ENCODE measurements around the gene GDA.

The GDA gene

DNA sequence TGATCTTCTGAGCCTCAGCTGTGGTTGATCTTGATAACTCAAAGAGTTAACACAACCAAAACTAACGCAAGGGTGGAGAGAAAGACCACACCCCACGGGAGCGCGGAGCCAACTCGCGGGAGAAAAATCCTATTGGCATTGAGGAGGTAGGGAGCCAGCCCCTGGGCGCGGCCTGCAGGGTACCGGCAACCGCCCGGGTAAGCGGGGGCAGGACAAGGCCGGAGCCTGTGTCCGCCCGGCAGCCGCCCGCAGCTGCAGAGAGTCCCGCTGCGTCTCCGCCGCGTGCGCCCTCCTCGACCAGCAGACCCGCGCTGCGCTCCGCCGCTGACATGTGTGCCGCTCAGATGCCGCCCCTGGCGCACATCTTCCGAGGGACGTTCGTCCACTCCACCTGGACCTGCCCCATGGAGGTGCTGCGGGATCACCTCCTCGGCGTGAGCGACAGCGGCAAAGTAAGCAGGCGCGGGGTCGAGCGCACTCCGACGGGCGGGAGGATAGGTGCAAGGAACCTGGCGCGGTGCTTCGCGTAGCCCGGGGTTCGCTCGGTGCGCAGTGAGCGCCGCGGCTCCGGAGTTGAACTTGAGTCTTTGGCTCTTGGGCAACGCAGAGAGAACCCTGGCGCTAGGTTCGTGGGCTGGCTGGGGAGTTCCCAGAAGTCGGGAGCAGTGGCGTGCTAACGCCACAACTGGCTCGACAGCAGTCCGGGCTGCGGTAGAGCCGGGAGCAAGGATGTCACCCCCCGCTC, at the start of gene GDA:
TSS of gene GDA (plus strand) at position 210 of the 745 bp plus-strand sequence. CDS start at position 330, 120 bp downstream.
- FAIRE-seq: no peak

DNA sequence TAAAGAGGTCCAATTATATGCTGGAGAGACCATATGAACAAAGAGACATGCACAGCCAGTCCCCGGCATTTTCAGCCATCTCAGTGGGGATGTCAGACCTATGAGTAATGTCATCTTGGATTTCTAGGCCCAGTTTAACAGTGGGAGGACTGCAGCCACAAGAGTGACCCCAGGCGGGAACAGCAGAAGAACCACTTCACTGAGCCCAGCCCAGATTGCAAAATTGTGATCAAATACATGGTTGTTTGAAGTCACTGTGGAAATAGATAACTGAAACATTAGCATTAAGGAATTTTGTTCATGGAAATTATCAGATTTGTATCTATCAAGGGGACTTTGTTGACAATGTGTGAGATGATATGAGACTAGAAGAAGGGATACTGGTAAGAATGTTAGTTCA, 46.7 kb upstream of the GDA start:
- no peak for FAIRE-seq

DNA sequence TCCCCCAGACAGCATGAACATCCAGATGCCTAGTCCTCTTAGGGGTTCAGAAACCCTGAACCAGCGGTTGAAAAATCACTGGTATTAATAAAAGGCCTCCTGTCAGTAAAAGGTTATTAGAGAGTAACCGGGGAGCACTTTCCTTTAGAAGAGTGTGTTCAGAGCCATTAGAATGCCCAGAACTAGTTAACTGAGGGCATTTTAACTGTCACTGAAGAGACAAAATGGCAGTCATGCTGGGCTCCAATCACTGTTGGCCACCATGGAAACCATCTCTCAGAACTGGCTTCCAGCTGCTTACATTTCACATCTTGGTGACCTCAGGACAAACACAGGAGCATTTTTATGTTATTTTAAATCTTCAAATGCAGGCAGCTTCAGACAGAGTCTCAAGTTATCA, 36.2 kb upstream of the GDA start:
- no peak for FAIRE-seq

DNA sequence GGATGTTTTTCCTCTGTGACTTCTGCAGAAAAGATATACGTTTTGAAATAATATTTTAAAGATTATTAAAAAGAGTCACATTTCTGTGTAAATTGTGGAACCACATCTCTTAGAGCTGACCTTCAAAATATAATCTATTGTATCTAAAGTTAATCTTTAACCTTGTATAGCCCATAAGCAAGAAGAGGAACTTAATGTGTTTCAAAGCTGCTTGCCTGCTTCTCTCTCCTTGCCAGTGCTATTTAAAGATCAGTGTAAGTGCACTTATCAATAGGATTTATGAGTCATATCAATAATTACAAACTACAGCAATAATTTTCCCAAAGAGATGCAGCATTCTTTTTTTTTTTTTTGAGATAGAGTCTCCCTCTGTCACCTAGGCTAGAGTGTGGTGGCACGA, 29.4 kb upstream of the GDA start:
- FAIRE-seq: no peak

DNA sequence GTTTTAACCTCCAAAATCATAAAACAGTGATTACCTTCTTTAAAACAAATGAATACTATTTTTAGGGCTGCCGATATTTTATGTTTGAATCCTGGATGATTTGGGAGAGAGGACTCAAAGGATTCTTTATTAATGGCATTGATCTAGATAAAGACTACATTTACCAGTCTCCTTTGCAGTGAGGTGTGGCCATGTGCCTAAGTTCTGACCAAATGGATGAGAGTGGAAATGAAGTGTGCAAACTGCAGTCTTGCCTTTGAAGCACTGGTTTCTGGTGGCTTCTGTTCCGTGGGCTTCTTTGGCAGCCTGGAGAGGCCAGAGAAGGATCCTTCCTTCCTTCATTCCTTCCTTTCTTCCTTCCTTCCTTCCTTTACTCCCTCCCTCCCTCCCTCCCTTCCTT, 24.3 kb upstream of the GDA start:
- FAIRE-seq: no peak

DNA sequence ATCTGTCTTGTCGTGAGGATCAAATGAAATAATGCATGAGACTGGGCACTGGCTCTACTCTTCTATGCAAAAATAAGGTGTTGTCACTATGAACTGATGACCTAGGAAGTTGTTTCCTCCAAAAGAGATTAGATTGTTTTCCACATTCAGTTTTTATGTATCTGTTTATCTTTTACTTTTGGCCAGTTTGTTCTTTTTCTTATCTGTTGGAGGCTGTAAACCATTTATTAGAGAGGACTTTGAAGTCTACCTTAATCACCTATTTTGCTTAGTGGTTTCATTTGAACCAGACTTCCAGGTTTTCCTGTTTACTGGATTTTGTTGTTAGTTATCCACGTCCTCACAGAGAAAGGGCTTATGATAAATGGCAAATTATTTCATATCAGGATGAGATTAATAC, 21.5 kb upstream of the GDA start:
- FAIRE-seq: no peak

DNA sequence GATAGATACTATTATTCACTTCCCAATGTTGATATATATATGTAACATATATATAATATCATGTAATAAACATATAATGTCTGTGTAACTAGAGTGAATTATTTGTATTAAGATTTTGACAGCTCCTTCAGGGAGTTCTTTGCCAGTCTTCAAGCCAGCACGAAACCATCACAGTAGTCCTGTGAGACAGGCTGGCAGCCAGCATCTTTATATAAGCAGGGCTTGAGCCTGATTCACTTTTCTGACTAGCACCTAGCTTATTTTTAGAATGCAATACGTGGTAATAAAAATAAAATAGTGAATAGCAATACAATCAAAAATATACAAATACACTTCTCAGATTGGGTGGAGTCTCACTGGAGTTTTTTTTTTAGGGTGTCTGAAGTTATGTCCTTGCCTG, 20.7 kb upstream of the GDA start:
- FAIRE-seq: no peak

DNA sequence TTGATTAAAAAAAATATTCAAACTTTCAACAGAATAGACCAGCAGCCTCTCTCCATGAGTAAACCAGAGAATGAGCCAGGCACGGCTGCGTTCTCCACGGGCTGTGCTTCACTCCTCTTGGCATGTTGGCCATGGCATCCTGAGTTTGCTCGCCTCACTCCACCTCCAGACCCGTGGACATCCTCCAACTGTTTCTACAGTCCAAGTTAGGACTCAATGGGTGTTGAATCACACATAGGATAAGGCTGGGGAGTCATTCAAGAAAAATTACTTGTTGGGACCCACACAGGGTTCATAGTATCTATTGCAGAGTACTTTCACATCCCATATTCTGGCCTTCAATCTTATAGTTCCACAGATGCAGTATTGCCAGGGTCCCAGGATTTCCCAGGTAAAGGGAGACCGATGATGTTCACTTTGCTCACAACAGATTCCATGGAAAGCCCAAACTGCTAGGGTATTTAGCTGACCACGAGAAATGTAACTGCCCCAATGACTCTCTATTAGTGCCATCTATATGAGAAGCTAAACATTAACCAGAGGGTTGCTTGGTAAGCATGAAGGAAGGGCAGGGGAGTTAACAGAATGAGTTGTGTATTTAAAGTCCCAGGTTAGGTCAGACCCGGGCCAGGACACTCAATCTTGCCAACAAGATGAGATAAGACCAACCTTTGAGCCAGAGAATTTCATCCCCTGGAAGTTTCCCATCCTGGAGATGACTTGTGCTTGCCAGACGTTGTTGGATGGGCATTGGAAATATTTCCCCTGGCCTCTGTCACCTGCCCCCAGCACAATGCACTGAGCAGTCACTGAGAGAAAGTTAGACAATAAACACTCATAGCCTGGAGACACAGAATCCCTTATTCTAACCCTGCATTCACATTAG, 19.7 kb upstream of the GDA start:
- FAIRE-seq: no peak

DNA sequence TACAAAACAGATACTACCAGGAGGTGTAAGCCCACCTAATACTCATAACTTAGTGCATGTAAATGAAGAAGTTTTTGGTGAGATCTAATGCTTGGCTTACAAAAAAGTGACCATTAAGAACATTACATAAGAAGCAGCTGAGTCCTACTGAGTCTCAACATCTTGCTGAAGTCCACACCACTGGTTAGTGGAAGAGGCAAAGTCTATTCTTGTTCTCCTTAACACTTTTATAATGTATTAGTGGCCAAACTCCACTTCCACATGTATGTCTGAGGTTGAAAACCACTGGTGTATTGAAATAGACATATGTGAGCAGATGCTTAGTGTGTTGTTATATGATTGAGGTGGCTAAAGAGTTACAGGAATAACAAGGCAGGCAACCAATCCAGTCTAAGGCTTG, 18.9 kb upstream of the GDA start:
- FAIRE-seq: no peak

DNA sequence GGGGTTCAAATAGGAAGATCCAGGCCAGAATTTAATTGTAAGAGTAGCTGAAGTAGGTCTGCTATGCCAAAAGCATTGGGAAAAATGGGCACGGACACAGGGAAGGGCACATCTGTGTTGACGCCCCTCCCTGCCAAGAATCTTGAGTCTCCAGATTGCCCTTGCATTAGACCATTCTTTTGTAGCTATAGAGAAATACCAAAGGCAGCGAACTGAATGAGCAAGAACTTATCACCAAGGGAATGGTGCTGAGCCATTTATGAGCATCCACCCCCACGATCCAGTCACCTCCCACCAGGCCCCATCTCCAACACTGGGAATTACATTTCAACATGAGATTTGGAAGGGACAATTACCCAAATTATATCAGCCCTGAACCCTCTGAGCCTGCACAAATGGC, 18.0 kb upstream of the GDA start:
- no peak for FAIRE-seq

DNA sequence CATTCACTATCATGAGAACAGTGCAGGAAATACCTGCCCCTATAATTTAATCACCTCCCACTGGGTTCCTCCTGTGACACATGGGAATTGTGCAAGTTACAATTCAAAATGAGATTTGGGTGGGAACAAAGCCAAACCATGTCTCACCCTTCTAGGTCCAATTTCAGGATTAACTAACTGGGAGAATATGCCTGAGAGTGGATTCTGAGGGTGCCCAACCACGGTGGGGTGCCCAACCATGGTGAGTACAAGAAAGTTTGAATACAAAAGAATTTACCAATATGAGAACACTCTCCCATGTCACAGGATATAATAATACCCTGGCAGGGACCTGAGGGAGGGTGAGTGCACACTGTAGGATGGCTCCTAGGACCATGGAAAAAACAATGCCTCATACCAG, 17.2 kb upstream of the GDA start:
- no peak for FAIRE-seq

DNA sequence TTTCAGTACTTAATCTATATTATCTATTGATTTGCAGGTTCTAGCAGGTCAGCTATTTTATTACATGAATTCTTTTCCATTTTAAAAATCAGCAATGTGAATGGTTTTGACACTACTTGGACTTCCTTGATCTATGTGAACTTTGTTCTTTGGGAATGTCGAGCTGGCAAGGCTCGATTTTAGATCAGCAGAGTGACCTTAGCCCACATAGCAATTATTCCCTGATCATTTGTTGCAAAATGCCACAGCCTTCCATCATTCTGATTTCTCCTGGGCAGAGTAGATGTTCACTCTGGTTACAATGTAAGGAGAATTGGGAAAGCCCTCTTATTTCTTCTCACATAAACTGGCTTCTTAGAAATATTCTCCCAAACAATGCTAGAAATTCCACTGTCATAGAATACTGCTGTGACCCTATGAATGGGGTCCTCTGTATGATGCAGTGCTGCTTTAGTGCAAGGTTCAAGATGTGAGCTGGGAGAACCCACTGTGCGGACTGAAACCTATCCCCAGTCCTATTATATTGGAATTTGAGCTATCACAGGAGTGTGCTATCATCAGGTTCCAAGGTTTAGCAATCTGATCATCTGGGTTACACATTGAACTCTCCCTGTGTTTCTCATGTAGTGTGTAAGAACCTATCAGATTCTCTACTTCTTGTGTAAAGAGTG, 15.7 kb upstream of the GDA start:
- no peak for FAIRE-seq

DNA sequence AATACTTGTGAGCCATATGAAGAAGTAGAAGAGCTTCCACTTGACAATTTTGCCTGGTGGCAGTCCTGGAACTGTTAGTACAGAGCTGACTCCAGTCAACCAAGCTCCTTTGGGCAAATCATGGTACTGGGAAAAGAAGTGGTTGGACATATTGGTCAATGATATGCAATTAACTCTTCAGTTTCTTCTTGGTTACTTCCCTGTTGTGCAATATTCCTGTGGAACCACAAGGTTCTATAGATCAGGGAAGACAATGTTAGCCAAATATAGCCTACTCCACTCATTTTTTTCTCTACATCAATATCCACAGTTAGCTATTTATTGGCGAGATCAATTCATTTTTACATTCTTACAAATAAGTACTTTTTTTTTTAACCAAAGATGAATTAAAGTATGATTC, 14.4 kb upstream of the GDA start:
- no peak for FAIRE-seq

DNA sequence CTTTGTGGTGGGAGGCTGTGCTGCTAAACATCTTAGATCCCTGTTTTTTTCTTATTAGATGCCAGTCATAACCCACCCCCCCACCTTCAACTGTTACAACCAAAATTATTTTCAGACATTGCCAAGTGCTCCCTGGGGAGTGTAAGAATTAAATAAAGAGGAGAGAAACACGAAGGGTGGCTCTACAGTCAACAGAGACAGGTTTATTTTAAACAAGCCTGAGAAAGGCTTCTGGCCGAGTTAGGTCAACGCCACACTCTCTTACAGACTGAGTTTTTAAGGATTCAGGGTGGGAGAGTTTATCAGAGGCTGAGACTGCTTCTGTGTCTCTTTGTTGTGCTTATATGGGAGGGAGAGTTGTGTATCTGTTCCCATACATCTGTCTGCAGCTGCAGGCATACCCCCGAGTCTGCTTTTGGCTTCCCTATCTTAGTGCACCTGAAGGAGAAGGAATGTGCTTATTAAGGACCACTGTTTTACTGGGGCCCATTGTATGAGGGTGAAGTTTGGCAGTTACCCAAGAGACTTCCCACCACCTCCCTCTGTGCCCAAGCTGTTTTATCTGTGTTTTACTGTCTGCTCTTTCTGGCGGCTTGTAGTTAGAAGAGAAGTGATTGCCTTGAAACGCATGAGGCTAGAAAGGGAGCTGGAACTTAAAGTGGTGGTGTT, 11.4 kb upstream of the GDA start:
- no peak for FAIRE-seq

DNA sequence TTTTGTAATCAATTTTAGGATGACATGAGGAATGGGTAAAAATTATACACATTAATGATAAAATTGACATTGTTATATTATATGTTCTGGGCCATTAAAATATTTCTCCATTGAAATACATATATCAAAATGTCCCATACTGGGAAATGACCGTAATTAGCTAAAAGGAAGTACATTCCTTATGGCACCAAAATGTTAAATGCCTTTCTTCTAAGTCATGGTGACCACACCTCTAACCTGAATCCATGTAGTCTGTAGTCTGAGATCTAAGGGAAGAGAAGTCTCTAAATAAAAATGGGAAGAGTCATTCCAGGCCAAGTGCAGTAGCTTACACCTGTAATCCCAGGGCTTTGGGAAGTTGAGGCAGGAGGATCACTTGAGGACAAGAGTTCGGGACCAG, 10.0 kb upstream of the GDA start:
- FAIRE-seq: no peak

DNA sequence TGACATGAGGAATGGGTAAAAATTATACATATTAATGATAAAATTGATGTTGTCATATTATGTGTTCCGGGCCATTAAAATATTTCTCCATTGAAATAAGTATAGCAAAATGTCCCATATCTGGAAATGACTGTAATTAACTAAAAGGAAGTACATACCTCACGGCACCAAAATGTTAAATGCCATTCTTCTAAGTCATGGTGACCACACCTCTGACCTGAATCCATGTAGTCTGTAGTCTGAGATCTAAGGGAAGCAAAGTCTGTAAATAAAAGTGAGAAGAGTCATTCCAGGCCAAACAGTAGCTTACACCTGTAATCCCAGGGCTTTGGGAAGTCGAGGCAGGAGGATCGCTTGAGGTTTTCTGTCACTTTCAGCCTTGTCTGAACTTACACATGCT, 8.7 kb upstream of the GDA start:
- FAIRE-seq: no peak

DNA sequence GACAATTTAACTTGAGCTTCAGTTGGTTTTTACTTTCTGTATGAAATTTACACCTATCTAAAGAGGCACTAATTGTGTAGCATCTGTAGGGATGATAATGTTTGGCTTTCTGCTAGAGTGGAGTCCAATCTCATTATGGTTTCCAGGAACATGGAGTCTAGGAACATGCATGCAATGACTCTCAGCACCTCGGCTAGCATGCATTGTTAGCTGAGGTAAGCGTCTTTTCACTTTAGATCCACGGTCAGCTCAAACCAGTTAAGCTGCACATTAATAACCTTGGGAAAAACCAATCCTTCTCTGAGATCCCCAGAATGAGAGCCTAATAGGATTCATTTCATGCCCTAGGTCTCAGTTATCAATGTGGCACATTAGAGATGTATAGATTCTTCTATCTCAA, 7.8 kb upstream of the GDA start:
- no peak for FAIRE-seq

DNA sequence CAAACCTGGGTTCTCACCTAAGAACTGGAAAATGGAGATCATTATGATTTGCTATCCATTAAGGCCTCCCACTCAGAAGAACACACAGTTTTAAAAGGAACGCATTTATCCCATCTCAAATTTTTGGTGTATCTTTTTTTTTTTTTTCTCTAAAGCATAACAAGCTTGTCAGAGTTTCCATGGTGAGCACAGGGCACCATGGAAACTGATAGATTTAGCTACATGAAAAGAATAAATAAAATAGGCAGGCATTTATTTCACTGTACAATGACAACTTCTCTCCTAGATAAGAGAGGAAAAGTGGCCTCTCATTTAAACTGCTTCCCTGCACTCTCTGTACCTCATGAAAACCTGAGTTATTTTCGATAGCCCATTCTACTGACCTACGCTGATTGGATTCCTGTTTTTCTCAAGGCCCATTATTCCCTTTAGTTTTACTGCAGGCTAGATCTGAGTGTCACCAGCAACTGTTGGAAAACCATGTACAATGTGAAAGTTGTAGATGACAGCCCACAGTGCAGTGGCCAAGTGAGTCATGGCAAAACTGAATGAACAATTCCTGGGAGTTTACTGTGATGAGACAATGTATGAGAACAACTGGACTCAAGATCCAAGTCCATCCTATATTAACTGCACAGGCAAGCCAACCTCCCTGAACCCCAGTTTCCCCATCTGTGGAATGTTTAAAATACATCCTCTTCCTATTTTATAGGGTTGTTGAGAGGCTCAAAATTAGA, 4.3 kb upstream of the GDA start:
- no peak for FAIRE-seq

DNA sequence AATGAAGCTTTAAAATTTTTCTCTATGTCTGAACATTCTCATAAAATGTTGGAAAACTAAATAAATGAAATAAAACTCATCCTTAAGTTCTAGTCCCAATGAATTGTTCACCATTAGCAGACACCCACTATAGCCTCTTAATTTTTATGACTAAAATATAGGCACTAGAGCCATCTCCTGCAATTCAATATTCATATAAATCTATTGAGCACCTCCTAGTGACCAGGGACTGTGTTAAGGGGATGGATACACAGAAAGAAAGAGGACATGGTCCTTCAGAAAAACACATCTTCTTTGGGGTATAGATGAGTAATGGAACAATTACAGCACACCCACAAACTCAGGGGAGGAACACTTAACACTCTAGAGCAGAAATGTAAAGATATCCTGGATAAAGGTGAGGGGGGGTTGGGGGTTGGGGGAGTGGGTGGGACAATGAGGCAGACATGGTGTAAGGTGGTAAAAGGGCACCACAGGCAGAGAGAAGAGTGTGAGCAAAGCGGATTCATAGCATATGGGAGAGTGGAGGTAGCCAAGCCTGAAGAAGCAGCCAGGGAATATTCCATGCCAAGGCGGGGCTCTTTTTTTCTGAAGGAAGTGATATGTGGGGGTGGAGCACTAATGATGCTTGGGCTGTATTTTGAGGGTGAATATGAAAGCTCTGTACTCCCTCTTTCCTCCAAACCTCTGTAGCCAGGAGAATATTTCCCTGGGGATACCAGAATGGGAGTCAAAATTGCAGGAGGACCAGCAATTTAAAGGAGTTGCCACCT, 3.3 kb upstream of the GDA start:
- FAIRE-seq: no peak

DNA sequence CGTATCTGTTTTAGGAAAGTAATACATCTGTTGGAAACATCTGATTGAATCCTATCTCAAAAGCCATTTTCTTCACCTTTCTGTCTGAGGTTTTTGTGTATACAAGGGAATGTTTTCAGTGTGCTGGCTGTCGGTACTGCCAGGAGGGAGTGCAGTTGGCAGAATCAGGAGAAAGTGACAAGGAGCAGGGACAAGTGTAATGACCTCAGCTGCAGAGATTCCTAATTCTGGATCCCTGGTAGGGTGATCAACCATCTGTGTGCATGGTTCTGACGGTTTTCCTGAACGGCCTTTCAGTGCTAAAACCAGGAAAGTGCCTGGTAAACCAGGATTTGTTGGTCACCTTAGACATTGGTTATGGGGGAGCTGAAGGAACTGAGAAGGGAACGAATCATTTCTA, 1.6 kb upstream of the GDA start:
- FAIRE-seq: no peak

DNA sequence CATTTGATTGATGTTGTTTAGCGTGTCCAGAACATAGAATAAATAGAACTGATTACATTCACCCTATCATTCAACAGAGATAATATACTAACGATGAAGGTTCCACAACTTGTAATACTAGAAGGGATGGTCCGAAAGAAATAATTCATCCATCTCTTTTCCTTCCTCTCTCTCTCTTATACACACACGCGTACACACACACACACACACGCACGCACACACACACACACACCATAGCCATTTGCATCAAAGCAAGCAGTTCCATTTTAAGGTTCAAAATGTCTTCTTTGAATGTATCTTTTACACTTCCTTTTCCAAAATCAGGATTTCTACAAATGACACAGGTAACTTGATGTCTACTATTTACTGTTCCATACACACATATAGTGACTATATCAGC, 887 bp downstream of the GDA start:
- no peak for FAIRE-seq

DNA sequence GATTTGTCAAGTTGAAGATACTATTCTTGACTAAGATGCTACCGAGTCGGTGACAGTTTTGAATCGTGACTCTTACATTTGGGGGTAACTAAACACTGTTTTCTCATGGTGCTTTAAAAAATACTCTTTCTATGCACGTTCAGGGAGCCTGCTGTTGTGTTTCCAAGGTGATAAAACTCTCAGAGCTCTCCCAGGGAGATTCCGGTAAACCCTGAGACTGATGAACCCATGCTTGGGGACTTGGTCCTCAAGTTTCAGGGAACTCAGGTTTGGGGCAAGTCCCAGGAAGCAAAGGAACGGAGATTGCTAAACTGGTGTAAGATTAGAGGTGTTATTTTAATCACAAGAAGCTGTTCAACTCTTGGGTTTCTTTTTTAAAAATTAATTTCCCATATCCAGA, 1.4 kb downstream of the GDA start:
- no peak for FAIRE-seq

Data from A204.1 (cell line).